BE2C (cell line): ENCODE results near the gene LYRM9.

Source experiments
- DNase-seq: peaks from one replicate; pipeline ENCODE4 v3.0.0-alpha.2; 2020
- H3K27me3 ChIP-seq: fragments of 250-450 bp; sonication (Bioruptor Pico); 2 replicates; pipeline ENCODE4 v1.5.1; 2020; ENCODE audit warnings: mild to moderate bottlenecking
- H3K36me3 ChIP-seq: fragments of 250-450 bp; sonication (Bioruptor Pico); 2 replicates; pipeline ENCODE4 v1.5.1; 2020; ENCODE audit warnings: mild to moderate bottlenecking
- H3K4me1 ChIP-seq: fragments of 250-450 bp; sonication (Bioruptor Pico); 2 replicates; pipeline ENCODE4 v1.5.1; 2020
- H3K4me3 ChIP-seq: 2 replicates; pipeline ENCODE4 v1.5.1; 2011; ENCODE audit warnings: low read depth, low read length
- H3K9me3 ChIP-seq: fragments of 250-450 bp; sonication (Bioruptor Pico); 2 replicates; pipeline ENCODE4 v1.5.1; 2020
- TF ChIP-seq, protein P1 (sequence below): IDR thresholded peaks from 2 replicates; pipeline ENCODE4 v1.5.1; 2012; ENCODE audit warnings: mild to moderate bottlenecking, low read depth, low read length

Gene LYRM9

GRCh38 chr17:27920569-27920968 is 27.4 kb upstream of the LYRM9 start:
- H3K27me3 ChIP-seq = no peaks in the 10 kb centered on the region
- H3K9me3 ChIP-seq = no peaks in the 10 kb centered on the region
- no peaks in the 10 kb centered on the region for H3K36me3 ChIP-seq
- no peak overlapping the region for H3K4me3 ChIP-seq
- TF ChIP-seq, protein P1, sequence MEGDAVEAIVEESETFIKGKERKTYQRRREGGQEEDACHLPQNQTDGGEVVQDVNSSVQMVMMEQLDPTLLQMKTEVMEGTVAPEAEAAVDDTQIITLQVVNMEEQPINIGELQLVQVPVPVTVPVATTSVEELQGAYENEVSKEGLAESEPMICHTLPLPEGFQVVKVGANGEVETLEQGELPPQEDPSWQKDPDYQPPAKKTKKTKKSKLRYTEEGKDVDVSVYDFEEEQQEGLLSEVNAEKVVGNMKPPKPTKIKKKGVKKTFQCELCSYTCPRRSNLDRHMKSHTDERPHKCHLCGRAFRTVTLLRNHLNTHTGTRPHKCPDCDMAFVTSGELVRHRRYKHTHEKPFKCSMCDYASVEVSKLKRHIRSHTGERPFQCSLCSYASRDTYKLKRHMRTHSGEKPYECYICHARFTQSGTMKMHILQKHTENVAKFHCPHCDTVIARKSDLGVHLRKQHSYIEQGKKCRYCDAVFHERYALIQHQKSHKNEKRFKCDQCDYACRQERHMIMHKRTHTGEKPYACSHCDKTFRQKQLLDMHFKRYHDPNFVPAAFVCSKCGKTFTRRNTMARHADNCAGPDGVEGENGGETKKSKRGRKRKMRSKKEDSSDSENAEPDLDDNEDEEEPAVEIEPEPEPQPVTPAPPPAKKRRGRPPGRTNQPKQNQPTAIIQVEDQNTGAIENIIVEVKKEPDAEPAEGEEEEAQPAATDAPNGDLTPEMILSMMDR = no peak
- no peaks in the 10 kb centered on the region for H3K4me1 ChIP-seq
- no peak for DNase-seq

DNA sequence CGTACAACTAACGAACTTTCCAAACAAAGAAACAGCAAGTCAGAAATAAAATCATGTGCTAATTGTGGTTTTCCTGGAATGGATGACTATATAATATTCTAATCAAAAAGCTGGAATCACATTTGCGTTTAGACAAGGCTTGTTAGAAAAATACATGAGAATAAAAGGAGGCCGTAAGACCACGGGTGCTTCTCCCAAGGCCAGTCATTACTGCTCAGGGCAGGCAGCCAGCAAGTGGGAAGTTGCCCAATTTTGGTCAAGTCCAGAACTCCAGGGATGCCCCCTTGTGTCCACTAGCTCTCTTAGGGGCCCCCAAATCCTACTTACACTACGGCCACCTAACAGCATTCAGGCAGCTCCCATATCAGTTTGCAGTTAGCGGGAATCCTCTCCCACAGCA is 25.9 kb upstream of the LYRM9 start:
- Histone ChIP-seq H3K4me3 (no peak overlapping the region), H3K4me1 (no peaks in the 10 kb centered on the region), H3K27me3 (no peaks in the 10 kb centered on the region), H3K9me3 (no peaks in the 10 kb centered on the region), H3K36me3 (no peaks in the 10 kb centered on the region)
- DNase-seq = no peak
- TF ChIP-seq, protein P1 = no peak

GRCh38 chr17:27918498-27918897 is 25.3 kb upstream of the LYRM9 start:
- TF ChIP-seq, protein P1 = no peak
- Histone ChIP-seq H3K9me3 (no peaks in the 10 kb centered on the region), H3K27me3 (no peaks in the 10 kb centered on the region), H3K36me3 (no peaks in the 10 kb centered on the region), H3K4me1 (no peaks in the 10 kb centered on the region), H3K4me3 (no peak overlapping the region)
- no peak for DNase-seq

GRCh38 chr17:27917000-27917399 is 23.8 kb upstream of the LYRM9 start:
- Histone ChIP-seq H3K36me3 (no peaks in the 10 kb centered on the region), H3K9me3 (no peaks in the 10 kb centered on the region), H3K27me3 (no peaks in the 10 kb centered on the region), H3K4me1 (no peaks in the 10 kb centered on the region), H3K4me3 (no peak overlapping the region)
- TF ChIP-seq, protein P1 = no peak
- DNase-seq = no peak

- TF ChIP-seq, protein P1 = no peak
- H3K4me1 ChIP-seq = no peaks in the 10 kb centered on the region
- no peak for DNase-seq
- H3K9me3 ChIP-seq = no peaks in the 10 kb centered on the region
- no peaks in the 10 kb centered on the region for H3K36me3 ChIP-seq
- H3K4me3 ChIP-seq = no peak overlapping the region
- no peaks in the 10 kb centered on the region for H3K27me3 ChIP-seq
Measured at GRCh38 chr17:27915709-27916108, 22.5 kb upstream of the LYRM9 start.

DNA sequence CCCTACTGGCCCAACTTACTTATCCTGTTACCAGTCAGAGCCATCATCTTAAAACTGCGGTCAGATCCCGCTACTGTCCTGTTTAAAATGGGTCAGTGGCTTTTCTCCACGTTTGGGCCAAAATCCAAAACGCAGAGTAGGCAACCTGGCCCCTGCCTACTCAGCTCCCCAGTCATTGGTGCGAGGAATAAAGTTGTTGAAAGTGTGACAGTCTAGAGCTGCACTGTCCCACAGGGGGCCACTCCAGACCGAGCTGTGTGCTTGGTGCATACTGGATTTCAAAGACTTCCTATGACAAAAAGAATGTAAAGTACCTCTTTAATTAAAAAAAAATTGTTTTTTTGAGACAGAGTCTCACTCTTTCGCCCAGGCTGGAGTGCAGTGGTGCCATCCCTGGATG is 21.2 kb upstream of the LYRM9 start:
- H3K36me3 ChIP-seq = no peaks in the 10 kb centered on the region
- DNase-seq = no peak
- no peaks in the 10 kb centered on the region for H3K4me1 ChIP-seq
- no peaks in the 10 kb centered on the region for H3K27me3 ChIP-seq
- H3K4me3 ChIP-seq = no peak overlapping the region
- TF ChIP-seq, protein P1 = no peak
- no peaks in the 10 kb centered on the region for H3K9me3 ChIP-seq
